Endothelial cell of umbilical vein (primary cell): ENCODE results near the gene STK39. TPM values are rescaled to one million over a fixed set of nuclear protein-coding genes. Genes with fewer than 3 reads are reported as not detected.

ENCODE experiments used
- BruUV-seq: library from RNA; stranded (reverse); fragments of 400-500 nt; replicated peaks from 2 replicates; lab custom pipeline; 2021; lab: Mats Ljungman, UMichigan
- CTCF ChIA-PET: fragments of 300-600, 350-600 bp; sonication (Branson Sonifier 250); formaldehyde crosslinking; loops from one replicate; lab custom pipeline; 2021; ENCODE audit warnings: antibody characterized with exemption, inconsistent platforms; lab: Charles Lee
- POLR2A ChIA-PET: fragments of 300-600, 350-600 bp; sonication (Branson Sonifier 250); formaldehyde crosslinking; loops from one replicate; lab custom pipeline; 2021; ENCODE audit warnings: antibody characterized with exemption, inconsistent platforms; lab: Charles Lee
- DNase-seq: peaks from one replicate; pipeline ENCODE4 v3.0.0-alpha.2; 2011; ENCODE audit warnings: low read depth, low spot score
- FAIRE-seq: peaks from 2 replicates; lab custom pipeline; 2011; peaks lifted over from hg19 to GRCh38; lab: Jason Lieb, UNC
- H2AFZ ChIP-seq: 2 replicates; pipeline ENCODE4 v1.6.0; 2012; ENCODE audit warnings: low read depth, low read length, control low read depth, inconsistent platforms
- H3K27ac ChIP-seq: 2 replicates; pipeline ENCODE4 v1.5.1; 2011; ENCODE audit warnings: low read depth, mild to moderate bottlenecking, control low read depth, low read length, moderate library complexity; ENCODE audit not compliant: insufficient read depth
- H3K27me3 ChIP-seq, 2 experiments: 2 replicates each; pipeline versions ENCODE4 v1.6.0 to v1.6.1; 2011; ENCODE audit warnings: low read length in 2 of 2, mixed read lengths in 1 of 2; ENCODE audit not compliant: control insufficient read depth in 2 of 2, insufficient read depth in 2 of 2
- H3K36me3 ChIP-seq, 2 experiments: 2 replicates in 1 of 2; 3 replicates in 1 of 2; pipeline ENCODE4 v1.5.1; 2011; ENCODE audit warnings: low read length in 2 of 2, mild to moderate bottlenecking in 1 of 2, moderate library complexity in 1 of 2; ENCODE audit not compliant: control insufficient read depth in 2 of 2, insufficient read depth in 2 of 2; ENCODE audit errors: extremely low read depth in 1 of 2
- H3K4me1 ChIP-seq: 3 replicates; pipeline ENCODE4 v1.5.1; 2011; ENCODE audit warnings: mild to moderate bottlenecking, low read length; ENCODE audit not compliant: control insufficient read depth, insufficient read depth; ENCODE audit errors: extremely low read depth
- H3K4me2 ChIP-seq: 2 replicates; pipeline ENCODE4 v1.6.1; 2011; ENCODE audit warnings: low read length, control low read depth, mixed read lengths; ENCODE audit not compliant: insufficient read depth
- H3K4me3 ChIP-seq, 3 experiments: fragments of 200-600 bp in 1 of 3; sonication (generic), shearing (Covaris generic) in 1 of 3; replicated peaks in 1 of 3; 2 replicates each; pipeline ENCODE4 v1.5.1; 2011 to 2016; ENCODE audit warnings: control low read depth in 3 of 3, low read length in 3 of 3, mild to moderate bottlenecking in 2 of 3, inconsistent platforms in 1 of 3, low read depth in 1 of 3, moderate library complexity in 1 of 3; ENCODE audit not compliant: insufficient read depth in 1 of 3
- H3K79me2 ChIP-seq: 2 replicates; pipeline ENCODE4 v1.6.0; 2012; ENCODE audit warnings: low read length, inconsistent platforms; ENCODE audit not compliant: control insufficient read depth, insufficient read depth
- H3K9ac ChIP-seq: replicated peaks from 2 replicates; pipeline ENCODE3; 2011; ENCODE audit warnings: low read length, control low read depth; ENCODE audit not compliant: insufficient read depth; ENCODE audit errors: extremely low read depth
- H3K9me1 ChIP-seq: replicated peaks from 3 replicates; pipeline ENCODE4 v1.6.0; 2011; ENCODE audit warnings: mild to moderate bottlenecking, low read length; ENCODE audit not compliant: control insufficient read depth, insufficient read depth; ENCODE audit errors: extremely low read depth
- H3K9me3 ChIP-seq: replicated peaks from 2 replicates; pipeline ENCODE4 v1.5.1; 2012; ENCODE audit warnings: low read length, inconsistent platforms; ENCODE audit not compliant: control insufficient read depth, insufficient read depth
- H4K20me1 ChIP-seq: replicated peaks from 2 replicates; pipeline ENCODE3; 2011; ENCODE audit warnings: mild to moderate bottlenecking, low read length; ENCODE audit not compliant: control insufficient read depth, insufficient read depth; ENCODE audit errors: extremely low read depth
- EZH2 ChIP-seq: IDR thresholded peaks from 2 replicates; pipeline ENCODE4 v1.6.1; 2012; ENCODE audit warnings: borderline replicate concordance, low read depth, mild to moderate bottlenecking, moderate library complexity, low read length, inconsistent platforms; ENCODE audit not compliant: severe bottlenecking
- FOS ChIP-seq: IDR thresholded peaks from 2 replicates; pipeline ENCODE4 v1.6.1; 2011; ENCODE audit warnings: mild to moderate bottlenecking, low read length, moderate library complexity, borderline replicate concordance; ENCODE audit not compliant: insufficient read depth
- GATA2 ChIP-seq: IDR thresholded peaks from 2 replicates; pipeline ENCODE4 v1.7.0; 2011; ENCODE audit warnings: low read depth, mild to moderate bottlenecking, moderate library complexity, mixed read lengths, low read length; ENCODE audit not compliant: insufficient read length, insufficient read depth
- JUN ChIP-seq: IDR thresholded peaks from 2 replicates; pipeline ENCODE4 v1.6.1; 2011; ENCODE audit warnings: borderline replicate concordance, low read depth; ENCODE audit not compliant: insufficient read length, insufficient read depth
- POLR2A ChIP-seq: IDR thresholded peaks from 2 replicates; pipeline ENCODE4 v1.6.1; 2012; ENCODE audit warnings: low read depth, mild to moderate bottlenecking, control low read depth, low read length
- POLR2AphosphoS5 ChIP-seq: IDR thresholded peaks from 2 replicates; pipeline ENCODE4 v1.6.1; 2012; ENCODE audit warnings: low read depth, mild to moderate bottlenecking, control low read depth, low read length, moderate library complexity; ENCODE audit not compliant: insufficient read depth
- dilution Hi-C: fragments of 300-500 bp; cut with MboI; formaldehyde crosslinking; loops from one replicate; pipeline ENCODE4 v1.15.0; 2019; ENCODE audit warnings: low sequenced_read_pairs; ENCODE audit not compliant: extremely low pct_ligation_motif_present
- intact Hi-C: fragments of 100-400 bp; cut with micrococcal nuclease; formaldehyde crosslinking; loops from one replicate; pipeline ENCODE4 v1.10.0; 2022
- polyA plus RNA-seq, 4 experiments: library from polyadenylated mRNA; depleted of rRNA in 3 of 4; stranded (reverse) in 3 of 4; unstranded in 1 of 4; fragments of >200 nt; gene quantifications; 2 replicates each; pipeline versions ENCODE4 v1.2.1 to v1.2.3, GENCODE V29; 2011 to 2012; ENCODE audit warnings: missing spikeins in 1 of 4
- total RNA-seq: library from RNA; stranded (reverse); gene quantifications from 2 replicates; pipeline ENCODE4 v1.2.3, GENCODE V29; 2021
- TF ChIP-seq, protein P1 (sequence below), 2 donors: IDR thresholded peaks; 1 replicate in 1 of 2; 2 replicates in 1 of 2; pipeline ENCODE4 v1.5.1; 2011; ENCODE audit warnings: low read length in 2 of 2, mild to moderate bottlenecking in 2 of 2, moderate library complexity in 2 of 2, control low read depth in 1 of 2, inconsistent platforms in 1 of 2, low read depth in 1 of 2; ENCODE audit not compliant: insufficient read depth in 1 of 2; ENCODE audit errors: extremely low read depth in 1 of 2

The STK39 gene
- total and polyA plus RNA-seq, 2 donors (not counting 3 experiments of a cell fraction or from before 2014, with no cell fraction given): 4.6 to 13.1 TPM

GRCh38 chr2:168157926-168158325 lies 89.5 kb downstream of the STK39 start:
- H3K79me2 ChIP-seq: no peaks in the 10 kb centered on the region
- dilution Hi-C loops: no loop called here
- DNase-seq: no peak
- intact Hi-C loops: no loop called here
- H3K9ac ChIP-seq: no peak overlapping the region
- POLR2A ChIA-PET: no interaction called here
- H3K27me3 ChIP-seq: no peaks in the 10 kb centered on the region
- TF ChIP-seq, protein P1, sequence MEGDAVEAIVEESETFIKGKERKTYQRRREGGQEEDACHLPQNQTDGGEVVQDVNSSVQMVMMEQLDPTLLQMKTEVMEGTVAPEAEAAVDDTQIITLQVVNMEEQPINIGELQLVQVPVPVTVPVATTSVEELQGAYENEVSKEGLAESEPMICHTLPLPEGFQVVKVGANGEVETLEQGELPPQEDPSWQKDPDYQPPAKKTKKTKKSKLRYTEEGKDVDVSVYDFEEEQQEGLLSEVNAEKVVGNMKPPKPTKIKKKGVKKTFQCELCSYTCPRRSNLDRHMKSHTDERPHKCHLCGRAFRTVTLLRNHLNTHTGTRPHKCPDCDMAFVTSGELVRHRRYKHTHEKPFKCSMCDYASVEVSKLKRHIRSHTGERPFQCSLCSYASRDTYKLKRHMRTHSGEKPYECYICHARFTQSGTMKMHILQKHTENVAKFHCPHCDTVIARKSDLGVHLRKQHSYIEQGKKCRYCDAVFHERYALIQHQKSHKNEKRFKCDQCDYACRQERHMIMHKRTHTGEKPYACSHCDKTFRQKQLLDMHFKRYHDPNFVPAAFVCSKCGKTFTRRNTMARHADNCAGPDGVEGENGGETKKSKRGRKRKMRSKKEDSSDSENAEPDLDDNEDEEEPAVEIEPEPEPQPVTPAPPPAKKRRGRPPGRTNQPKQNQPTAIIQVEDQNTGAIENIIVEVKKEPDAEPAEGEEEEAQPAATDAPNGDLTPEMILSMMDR (IDR thresholded peaks at IDR 0.05; ENCODE audit: extremely low read depth in 1 of 2, insufficient read depth in 1 of 2, low read depth in 1 of 2, low read length in 2 of 2): no peak
- TF ChIP-seq POLR2AphosphoS5 (no peak), JUN (no peak), EZH2 (no peak), POLR2A (no peak), GATA2 (no peak), FOS (no peak)
- no peaks in the 10 kb centered on the region for H3K36me3 ChIP-seq
- CTCF ChIA-PET: interaction anchor here (1.1 to 2.0 kb wide), 4 partner anchors 13 to 39 kb away, joined by 3 to 4 read pairs (median 4); no protein-coding TSS in a partner anchor
- no peak overlapping the region for H3K27ac ChIP-seq
- peak; percentile 28 for FAIRE-seq
- peaks cover 3% of the 10 kb centered on the region for H3K4me1 ChIP-seq
- no TSS peak for BruUV-seq
- no peaks in the 10 kb centered on the region for H3K9me3 ChIP-seq
- no peak overlapping the region for H3K4me2 ChIP-seq
- H2AFZ ChIP-seq: no peak overlapping the region
- no peaks in the 10 kb centered on the region for H4K20me1 ChIP-seq
- no peaks in the 10 kb centered on the region for H3K9me1 ChIP-seq
- H3K4me3 ChIP-seq: no peak overlapping the region
